AG10803 (cell line): ENCODE data around the gene AIF1.

Source experiments
- DNase-seq: peaks from one replicate; pipeline ENCODE4 v3.0.0; 2010; ENCODE audit warnings: low read depth
- H3K4me3 ChIP-seq: 2 replicates; pipeline ENCODE4 v1.5.1; 2011; ENCODE audit warnings: mild to moderate bottlenecking, low read length, control low read depth
- CTCF ChIP-seq: conservative IDR thresholded peaks from 2 replicates; pipeline ENCODE4 v1.5.1; 2011; ENCODE audit warnings: mild to moderate bottlenecking, low read length, control low read depth, inconsistent platforms

The AIF1 gene

GRCh38 chr6:31624070-31624469 lies 9.0 kb downstream of the AIF1 start:
- no peak for DNase-seq
- TF ChIP-seq CTCF: no peak
- H3K4me3 ChIP-seq: no peak overlapping the region

GRCh38 chr6:31626952-31627351 lies 11.9 kb downstream of the AIF1 start:
- DNase-seq: no peak
- H3K4me3 ChIP-seq: no peak overlapping the region
- no peak for TF ChIP-seq CTCF

GRCh38 chr6:31627690-31628287 lies 12.8 kb downstream of the AIF1 start:
- DNase-seq: no peak
- no peak for TF ChIP-seq CTCF
- no peak overlapping the region for H3K4me3 ChIP-seq

GRCh38 chr6:31629014-31629413 lies 14.0 kb downstream of the AIF1 start:
- no peak for TF ChIP-seq CTCF
- no peak for DNase-seq
- H3K4me3 ChIP-seq: no peak overlapping the region

- TF ChIP-seq CTCF: no peak
- DNase-seq: no peak
- H3K4me3 ChIP-seq: no peak overlapping the region
Observed at GRCh38 chr6:31630177-31630934, 15.3 kb downstream of the AIF1 start.

DNA sequence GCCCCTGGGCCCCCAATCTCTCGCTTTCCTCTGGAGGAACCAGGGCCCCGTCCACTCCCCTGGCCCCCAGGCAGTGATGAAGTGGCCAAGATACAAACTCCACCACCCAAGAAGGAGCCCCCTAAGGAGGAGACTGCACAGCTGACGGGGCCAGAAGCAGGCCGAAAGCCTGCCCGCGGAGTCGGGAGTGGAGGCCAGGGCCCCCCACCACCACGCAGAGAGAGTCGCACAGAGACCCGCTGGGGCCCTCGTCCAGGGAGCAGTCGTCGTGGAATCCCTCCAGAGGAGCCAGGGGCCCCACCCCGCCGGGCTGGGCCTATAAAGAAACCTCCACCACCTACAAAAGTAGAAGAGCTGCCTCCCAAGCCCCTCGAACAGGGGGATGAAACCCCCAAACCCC lies 16.2 kb downstream of the AIF1 start:
- DNase-seq: no peak
- TF ChIP-seq CTCF: no peak
- H3K4me3 ChIP-seq: no peak overlapping the region

GRCh38 chr6:31631681-31632278 lies 16.7 kb downstream of the AIF1 start:
- TF ChIP-seq CTCF: no peak
- DNase-seq: no peak
- H3K4me3 ChIP-seq: no peak overlapping the region
